ENCODE results near the gene GMCL2. TPM values are rescaled to one million over a fixed set of nuclear protein-coding genes. Genes with fewer than 3 reads are reported as not detected.

The GMCL2 gene
- total and polyA plus RNA-seq, 9 of the 15 experiments (the other 6 are each of a cell fraction or from before 2014, with no cell fraction given), result 0.04 TPM; not detected in 8

- TF ChIP-seq ARID4B (CRISPR knock-in tag; IDR thresholded peaks at IDR 0.05), result no peak
- peak; percentile 51; the same call in 1 of the 2 replicates for TF ChIP-seq CTBP1 (IDR thresholded peaks at IDR 0.05; ENCODE audit: borderline replicate concordance)
- TF ChIP-seq RBM14 (IDR thresholded peaks at IDR 0.05; ENCODE audit: borderline replicate concordance, insufficient read depth, low read depth, low read length), result no peak
- no peak for TF ChIP-seq PHF21A (IDR thresholded peaks at IDR 0.05; ENCODE audit: borderline replicate concordance, low read depth)
- TF ChIP-seq SAFB (IDR thresholded peaks at IDR 0.05; ENCODE audit: borderline replicate concordance, low read depth, low read length), result no peak
- TF ChIP-seq ZNF584 (CRISPR knock-in tag; IDR thresholded peaks at IDR 0.05; ENCODE audit: low read depth), result no peak
- TF ChIP-seq NEUROD1 (IDR thresholded peaks at IDR 0.05; ENCODE audit: borderline replicate concordance, low read depth, low read length, partially characterized antibody), result no peak
- no peak for TF ChIP-seq HNRNPH1 (optimal IDR thresholded peaks at IDR 0.05; ENCODE audit: low read depth, low read length)
- TF ChIP-seq TFE3 (CRISPR knock-in tag; IDR thresholded peaks at IDR 0.05), result no peak
- no peak for TF ChIP-seq CHCHD3 (CRISPR knock-in tag; IDR thresholded peaks at IDR 0.05)
- no peak for TF ChIP-seq NFATC3 (IDR thresholded peaks at IDR 0.05)
- no peak for TF ChIP-seq SREBF1 (IDR thresholded peaks at IDR 0.05; ENCODE audit: borderline replicate concordance, low read depth, low read length)
- TF ChIP-seq FOSL1 (tag; conservative IDR thresholded peaks at IDR 0.05), result no peak
- no peak for TF ChIP-seq THAP12 (CRISPR knock-in tag; IDR thresholded peaks at IDR 0.05)
- TF ChIP-seq ZNF384 (IDR thresholded peaks at IDR 0.05; ENCODE audit: low read depth, low read length), result no peak
- TF ChIP-seq ZNF561 (CRISPR knock-in tag; conservative IDR thresholded peaks at IDR 0.05), result no peak
- no peak for TF ChIP-seq ETV6 (IDR thresholded peaks at IDR 0.05; ENCODE audit: borderline replicate concordance in 1 of 2, low read depth in 2 of 2, low read length in 1 of 2)
- TF ChIP-seq ETV6 (CRISPR knock-in tag; IDR thresholded peaks at IDR 0.05; ENCODE audit: borderline replicate concordance), result no peak
- TF ChIP-seq JUNB (CRISPR knock-in tag; conservative IDR thresholded peaks at IDR 0.05), result no peak
- 0 out of 2 replicates have a peak, but pooled peaks have one; percentile 10 for TF ChIP-seq ETV1 (tag; conservative IDR thresholded peaks at IDR 0.05; ENCODE audit: low read depth)
Observed at GRCh38 chr5:178182158-178182876, 4.9 kb downstream of the GMCL2 start (continued).

All from K562 (cell line).